Neural crest cell (in vitro differentiated cells): ENCODE measurements around the gene SLC43A2. TPM values are rescaled to one million over a fixed set of nuclear protein-coding genes. Genes with fewer than 3 reads are reported as not detected.

Experiments used
- DNase-seq: peaks from one replicate; pipeline ENCODE4 v3.0.0; 2021; ENCODE audit warnings: low read depth, mixed read lengths, low spot score
- H3K27ac Mint-ChIP-seq: one replicate; pipeline ENCODE4 v1.8.0; 2021; ENCODE audit warnings: mild to moderate bottlenecking, mixed read lengths; ENCODE audit not compliant: unreplicated experiment
- H3K27me3 Mint-ChIP-seq: 2 replicates; pipeline ENCODE4 v1.8.0; 2021; ENCODE audit warnings: low read depth, mild to moderate bottlenecking, mixed read lengths
- H3K36me3 Mint-ChIP-seq: 2 replicates; pipeline ENCODE4 v1.8.0; 2021; ENCODE audit warnings: low read depth, mild to moderate bottlenecking, mixed read lengths
- H3K4me1 Mint-ChIP-seq: 2 replicates; pipeline ENCODE4 v1.8.0; 2021; ENCODE audit warnings: mixed read lengths
- H3K4me3 Mint-ChIP-seq: one replicate; pipeline ENCODE4 v1.8.0; 2021; ENCODE audit warnings: mild to moderate bottlenecking, mixed read lengths
- H3K9me3 Mint-ChIP-seq: 2 replicates; pipeline ENCODE4 v1.8.0; 2021; ENCODE audit warnings: mixed read lengths
- CTCF ChIP-seq: fragments of 200-600 bp; sonication (generic); conservative IDR thresholded peaks from 2 replicates; pipeline ENCODE4 v1.5.0; 2021; ENCODE audit warnings: antibody characterized with exemption, mild to moderate bottlenecking
- total RNA-seq: library from RNA; stranded (reverse); gene quantifications from 2 replicates; pipeline ENCODE4 v1.2.1, GENCODE V29; 2021

The SLC43A2 gene
- total RNA-seq, 1 donor from 2014 or later: 13.9 TPM

- no peak for TF ChIP-seq CTCF
- Mint-ChIP-seq H3K4me3 (no peak overlapping the region), H3K27me3 (no peaks in the 10 kb centered on the region), H3K9me3 (no peaks in the 10 kb centered on the region), H3K4me1 (no peaks in the 10 kb centered on the region), H3K27ac (no peak overlapping the region), H3K36me3 (no peaks in the 10 kb centered on the region)
- DNase-seq: no peak
These were observed 39.6 kb downstream of the SLC43A2 start for GRCh38 chr17:1588821-1589585.

GRCh38 chr17:1584167-1584566, 44.5 kb downstream of the SLC43A2 start:
- no peak overlapping the region for H3K27ac Mint-ChIP-seq
- DNase-seq: no peak
- H3K4me3 Mint-ChIP-seq: no peak overlapping the region
- H3K27me3 Mint-ChIP-seq: no peaks in the 10 kb centered on the region
- TF ChIP-seq CTCF: no peak
- H3K36me3 Mint-ChIP-seq: no peaks in the 10 kb centered on the region
- no peaks in the 10 kb centered on the region for H3K4me1 Mint-ChIP-seq
- H3K9me3 Mint-ChIP-seq: no peaks in the 10 kb centered on the region

- Mint-ChIP-seq H3K4me3 (no peak overlapping the region), H3K4me1 (no peaks in the 10 kb centered on the region), H3K36me3 (no peaks in the 10 kb centered on the region), H3K27me3 (no peaks in the 10 kb centered on the region), H3K27ac (no peak overlapping the region), H3K9me3 (no peaks in the 10 kb centered on the region)
- no peak for TF ChIP-seq CTCF
- no peak for DNase-seq
These were observed 45.1 kb downstream of the SLC43A2 start for GRCh38 chr17:1583556-1583955.

- no peaks in the 10 kb centered on the region for H3K27me3 Mint-ChIP-seq
- no peaks in the 10 kb centered on the region for H3K4me1 Mint-ChIP-seq
- no peak for DNase-seq
- H3K4me3 Mint-ChIP-seq: no peak overlapping the region
- TF ChIP-seq CTCF: no peak
- H3K9me3 Mint-ChIP-seq: no peaks in the 10 kb centered on the region
- H3K36me3 Mint-ChIP-seq: no peaks in the 10 kb centered on the region
- H3K27ac Mint-ChIP-seq: no peak overlapping the region
These were observed 46.3 kb downstream of the SLC43A2 start for GRCh38 chr17:1582374-1582773.

GRCh38 chr17:1580979-1581676, 47.5 kb downstream of the SLC43A2 start:
- no peaks in the 10 kb centered on the region for H3K9me3 Mint-ChIP-seq
- no peak for TF ChIP-seq CTCF
- H3K27ac Mint-ChIP-seq: no peak overlapping the region
- no peak overlapping the region for H3K4me3 Mint-ChIP-seq
- H3K36me3 Mint-ChIP-seq: no peaks in the 10 kb centered on the region
- no peaks in the 10 kb centered on the region for H3K4me1 Mint-ChIP-seq
- H3K27me3 Mint-ChIP-seq: no peaks in the 10 kb centered on the region
- DNase-seq: no peak
